ENCODE measurements around the gene CCL13.
A peak's percentile ranks its signal among the peaks of the same experiment; 100 is the strongest.

Gene CCL13

DNA sequence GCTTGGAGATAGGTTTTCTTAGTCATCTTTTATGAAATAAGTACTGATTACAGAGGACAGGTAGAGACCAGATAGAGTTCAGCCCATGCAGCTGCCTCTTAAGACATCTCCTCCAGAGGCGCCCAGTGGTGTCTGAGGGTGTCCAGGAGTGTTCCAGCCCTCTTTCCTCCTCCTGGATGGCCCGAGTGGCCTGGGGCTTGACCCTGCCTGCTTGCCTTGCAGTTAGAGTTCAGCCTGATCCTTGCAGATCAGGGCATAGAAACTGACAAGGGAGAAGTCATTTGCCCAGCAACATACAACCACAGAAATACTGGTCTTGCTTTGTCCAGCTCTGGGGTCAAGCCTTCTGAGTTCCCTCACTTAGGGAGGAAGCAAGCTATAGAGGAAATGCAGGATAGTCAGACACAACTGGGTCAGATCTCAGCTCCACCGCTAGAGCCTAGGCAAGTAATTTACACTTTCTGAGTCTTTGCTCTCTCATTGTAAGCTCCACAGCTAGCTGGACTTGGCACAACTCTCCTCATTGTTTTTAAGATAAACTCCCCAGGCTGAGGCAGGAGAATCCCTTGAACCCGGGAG is 10.3 kb downstream of the CCL13 start:
- Histone ChIP-seq H3K27ac (no peak overlapping the region), H3K4me3 (no peak overlapping the region)
- no peak for DNase-seq (ENCODE audit: low spot score)
- TF ChIP-seq, protein P1, sequence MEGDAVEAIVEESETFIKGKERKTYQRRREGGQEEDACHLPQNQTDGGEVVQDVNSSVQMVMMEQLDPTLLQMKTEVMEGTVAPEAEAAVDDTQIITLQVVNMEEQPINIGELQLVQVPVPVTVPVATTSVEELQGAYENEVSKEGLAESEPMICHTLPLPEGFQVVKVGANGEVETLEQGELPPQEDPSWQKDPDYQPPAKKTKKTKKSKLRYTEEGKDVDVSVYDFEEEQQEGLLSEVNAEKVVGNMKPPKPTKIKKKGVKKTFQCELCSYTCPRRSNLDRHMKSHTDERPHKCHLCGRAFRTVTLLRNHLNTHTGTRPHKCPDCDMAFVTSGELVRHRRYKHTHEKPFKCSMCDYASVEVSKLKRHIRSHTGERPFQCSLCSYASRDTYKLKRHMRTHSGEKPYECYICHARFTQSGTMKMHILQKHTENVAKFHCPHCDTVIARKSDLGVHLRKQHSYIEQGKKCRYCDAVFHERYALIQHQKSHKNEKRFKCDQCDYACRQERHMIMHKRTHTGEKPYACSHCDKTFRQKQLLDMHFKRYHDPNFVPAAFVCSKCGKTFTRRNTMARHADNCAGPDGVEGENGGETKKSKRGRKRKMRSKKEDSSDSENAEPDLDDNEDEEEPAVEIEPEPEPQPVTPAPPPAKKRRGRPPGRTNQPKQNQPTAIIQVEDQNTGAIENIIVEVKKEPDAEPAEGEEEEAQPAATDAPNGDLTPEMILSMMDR (IDR thresholded peaks at IDR 0.05) = no peak

DNA sequence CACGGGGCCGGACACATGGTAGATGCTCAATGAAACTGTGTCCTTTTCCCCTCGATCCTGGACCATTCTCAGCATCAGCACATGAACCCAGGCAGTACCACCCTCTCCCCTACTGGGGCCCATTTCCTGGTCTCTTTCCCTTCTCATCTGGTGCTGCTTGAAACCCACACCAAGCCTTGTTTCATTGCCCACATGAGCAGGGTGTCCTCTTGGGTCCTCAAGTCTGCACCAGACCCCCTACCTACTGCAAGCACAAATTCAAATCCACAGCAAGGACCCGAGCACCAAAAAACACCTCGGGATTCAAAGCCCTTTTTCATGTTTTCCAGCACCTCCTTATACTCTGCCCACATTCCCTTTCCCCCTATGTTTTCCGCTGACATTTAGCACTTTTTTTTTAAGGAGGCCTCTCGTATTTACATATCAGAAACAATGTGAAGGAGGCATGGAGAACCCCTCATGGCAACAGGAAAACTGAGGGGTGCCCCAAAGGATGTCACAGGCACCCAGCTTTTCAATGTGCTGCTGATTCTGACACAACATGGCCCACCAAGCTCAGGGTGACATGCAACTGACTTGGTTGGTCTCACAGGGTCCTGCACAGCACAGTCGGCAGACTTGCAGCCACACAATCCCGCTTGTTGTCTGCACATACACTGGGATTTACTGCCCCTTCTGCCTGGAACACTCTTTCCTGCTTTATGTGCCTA is 11.4 kb downstream of the CCL13 start:
- no peak for DNase-seq (ENCODE audit: low spot score)
- Histone ChIP-seq H3K27ac (no peak overlapping the region), H3K4me3 (no peak overlapping the region)
- TF ChIP-seq, protein P1 (IDR thresholded peaks at IDR 0.05) = no peak

DNA sequence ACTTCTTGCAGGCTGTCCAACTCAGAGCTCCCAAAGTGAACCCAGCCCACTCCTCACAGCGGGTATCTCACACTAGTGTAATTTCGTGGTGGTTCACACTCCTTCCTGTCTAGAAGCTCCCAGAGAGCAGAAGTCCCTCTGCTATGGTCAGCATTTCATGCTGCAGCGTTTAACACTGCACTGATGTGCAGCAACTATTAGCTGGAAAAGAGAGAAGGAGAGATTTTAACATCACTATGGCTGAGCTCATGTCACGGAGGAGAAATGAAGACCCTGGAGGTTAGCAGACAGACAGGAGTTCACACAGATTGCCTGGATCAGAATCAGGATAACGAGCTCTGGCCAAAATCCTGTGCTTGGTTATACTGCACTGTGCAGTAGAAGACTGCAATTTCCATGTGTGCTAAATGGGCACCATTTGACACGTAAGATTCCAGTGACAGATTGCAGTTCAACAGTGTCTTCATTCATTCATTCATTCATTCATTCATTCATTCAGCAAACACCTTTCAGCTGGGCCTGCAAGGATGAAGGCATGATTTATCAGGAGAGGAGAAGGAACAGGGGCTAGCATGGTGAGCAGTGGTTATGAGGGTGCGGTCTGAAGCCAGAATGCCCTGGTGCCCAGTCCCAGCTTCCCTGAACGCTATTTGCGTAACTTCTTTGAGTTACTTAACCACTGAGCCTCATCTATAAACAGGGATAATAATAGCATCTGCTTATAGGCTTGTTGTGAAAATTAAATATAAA is 12.1 kb downstream of the CCL13 start:
- H3K27ac ChIP-seq = no peak overlapping the region
- no peak overlapping the region for H3K4me3 ChIP-seq
- TF ChIP-seq, protein P1 (IDR thresholded peaks at IDR 0.05) = no peak
- DNase-seq (ENCODE audit: low spot score) = no peak

DNA sequence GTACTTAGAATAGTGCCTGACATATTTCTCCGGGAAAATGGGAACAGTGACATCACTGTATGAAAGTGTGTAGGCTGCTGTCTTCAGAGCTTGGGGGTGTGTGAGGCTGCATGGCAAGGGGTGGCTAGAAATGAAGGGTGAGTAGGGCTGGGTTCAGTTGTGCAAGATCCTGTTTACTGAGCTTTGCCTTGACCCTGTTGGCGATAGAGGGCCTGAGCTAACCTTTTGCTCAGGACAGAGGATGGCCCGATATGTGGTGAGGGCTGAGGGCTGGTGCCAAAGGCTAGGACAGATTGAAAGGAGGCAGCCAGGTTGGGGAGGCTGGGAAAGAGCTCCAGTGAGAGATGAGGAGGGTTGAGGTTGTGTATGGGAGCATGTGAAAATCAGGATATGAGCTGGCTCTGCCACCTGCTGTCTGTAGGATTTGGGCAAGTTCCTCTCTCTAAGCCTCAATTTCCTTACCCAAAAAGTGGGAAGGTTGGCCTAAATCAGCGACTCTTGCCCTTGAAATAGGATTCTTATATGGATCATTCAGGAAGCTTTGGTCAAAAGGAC is 12.7 kb downstream of the CCL13 start:
- H3K4me3 ChIP-seq = no peak overlapping the region
- TF ChIP-seq, protein P1 (IDR thresholded peaks at IDR 0.05) = no peak
- H3K27ac ChIP-seq = no peak overlapping the region
- DNase-seq (ENCODE audit: low spot score) = peak; percentile 58

DNA sequence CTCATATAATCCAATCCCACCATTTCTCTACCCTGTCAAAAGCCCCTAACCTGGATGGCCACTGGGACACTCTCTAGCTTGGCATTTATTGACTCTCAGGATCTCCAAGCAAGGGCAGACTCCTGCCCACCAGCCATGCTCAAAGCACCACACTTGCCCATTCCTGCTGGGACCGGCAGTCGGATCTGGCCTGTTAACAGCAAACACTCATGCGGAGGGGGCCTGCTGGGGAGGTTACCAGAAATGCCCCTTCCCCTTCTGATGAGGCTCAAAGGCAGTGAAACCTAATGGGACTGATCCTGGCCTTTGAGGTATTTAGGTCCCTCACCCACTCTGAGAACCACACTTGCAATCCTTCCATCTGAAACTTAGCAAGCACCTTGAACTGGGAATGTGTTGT is 13.3 kb downstream of the CCL13 start:
- no peak overlapping the region for H3K4me3 ChIP-seq
- TF ChIP-seq, protein P1 (IDR thresholded peaks at IDR 0.05) = no peak
- DNase-seq (ENCODE audit: low spot score) = peak; percentile 56
- H3K27ac ChIP-seq = no peak overlapping the region

DNA sequence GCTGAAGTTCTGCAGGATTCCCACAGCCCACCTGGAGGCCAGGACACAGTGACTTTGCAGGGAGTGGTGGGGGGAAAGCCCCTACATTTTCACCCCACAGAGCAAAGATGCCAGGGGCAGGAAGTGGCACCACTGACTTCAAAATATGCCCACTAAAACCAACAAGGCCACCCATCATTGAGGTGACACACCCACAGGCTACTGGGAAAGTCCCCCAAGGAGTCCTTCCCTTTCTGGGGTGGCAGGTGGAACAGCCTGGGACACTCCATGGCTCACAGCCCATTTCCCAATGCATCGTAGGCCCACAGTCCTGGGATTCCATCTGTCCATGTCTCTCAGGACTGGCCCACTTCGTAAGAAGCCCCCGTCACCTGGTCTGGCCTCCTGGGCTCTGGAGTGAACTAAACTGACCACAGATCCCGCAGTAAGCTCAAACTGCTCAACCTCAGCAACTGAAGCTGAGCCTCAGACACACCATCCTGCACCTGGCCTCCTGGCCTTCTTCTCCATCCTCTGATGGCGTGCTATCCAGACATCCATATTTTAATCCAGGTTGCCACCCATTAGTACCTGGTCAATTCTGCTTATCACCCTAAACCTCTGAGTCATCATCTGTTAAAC is 14.2 kb downstream of the CCL13 start:
- Histone ChIP-seq H3K27ac (no peak overlapping the region), H3K4me3 (no peak overlapping the region)
- peak; percentile 35 for DNase-seq (ENCODE audit: low spot score)
- TF ChIP-seq, protein P1 (IDR thresholded peaks at IDR 0.05) = no peak
